PC-9 (cell line): ENCODE data around the gene PLXDC2.

ENCODE experiments used
- CTCF ChIP-seq: fragments of 200-600 bp; sonication (generic); conservative IDR thresholded peaks from 2 replicates; pipeline ENCODE4 v1.6.1; 2017; ENCODE audit warnings: mixed run types, antibody characterized with exemption, mild to moderate bottlenecking, moderate library complexity
- EZH2 ChIP-seq: fragments of 200-600 bp; sonication (generic); IDR thresholded peaks from 2 replicates; pipeline ENCODE4 v1.8.0; 2017; ENCODE audit warnings: antibody characterized with exemption, low read depth

GRCh38 chr10:20005638-20006037, 189.4 kb downstream of the PLXDC2 start:
- TF ChIP-seq CTCF (no peak), EZH2 (no peak)
